HEK293 (cell line): ENCODE data around the gene ALAD.

ENCODE experiments used
- CTCF ChIA-PET: fragments of 350-600 bp; formaldehyde crosslinking; extraction: SDS; loops from one replicate; lab custom pipeline; 2021; ENCODE audit warnings: antibody characterized with exemption; lab: Yijun Ruan, JAX
- POLR2A ChIA-PET: fragments of 300-600 bp; formaldehyde crosslinking; extraction: SDS; loops from one replicate; lab custom pipeline; 2020; ENCODE audit warnings: antibody characterized with exemption, inconsistent platforms; lab: Yijun Ruan, JAX
- H3K27ac ChIP-seq: fragments of 200-500 bp; sonication (Bioruptor generic); 2 replicates; pipeline ENCODE4 v1.5.1; 2014; ENCODE audit warnings: low read depth, low read length, control low read depth, inconsistent platforms; ENCODE audit errors: extremely low read depth
- H3K36me3 ChIP-seq, 2 experiments: fragments of 200-500 bp in 1 of 2; sonication (Bioruptor generic) in 1 of 2; 1 replicate in 1 of 2; 2 replicates in 1 of 2; pipeline ENCODE4 v1.5.1; 2014 to 2017; ENCODE audit warnings: inconsistent platforms in 2 of 2, low read length in 2 of 2; ENCODE audit not compliant: control insufficient read depth in 2 of 2, insufficient read depth in 1 of 2
- H3K4me1 ChIP-seq: fragments of 200-500 bp; sonication (Bioruptor generic); 2 replicates; pipeline ENCODE4 v1.5.1; 2014; ENCODE audit warnings: mild to moderate bottlenecking, low read length, inconsistent platforms; ENCODE audit not compliant: control insufficient read depth, insufficient read depth
- H3K4me3 ChIP-seq: 2 replicates; pipeline ENCODE4 v1.5.1; 2011; ENCODE audit warnings: low read depth, mild to moderate bottlenecking, control low read depth, low read length, moderate library complexity
- H3K9me3 ChIP-seq: fragments of 200-500 bp; sonication (Bioruptor generic); 2 replicates; pipeline ENCODE4 v1.5.1; 2014; ENCODE audit warnings: low read depth, low read length, inconsistent platforms; ENCODE audit not compliant: control insufficient read depth, insufficient read depth
- SP2 ChIP-seq: fragments of 450-650 bp; formaldehyde crosslinking; IDR thresholded peaks from 2 replicates; pipeline ENCODE4 v1.5.1; 2016; ENCODE audit warnings: missing biosample characterization, missing genetic modification characterization
- ZFP37 ChIP-seq: fragments of 450-650 bp; formaldehyde crosslinking; IDR thresholded peaks from 2 replicates; pipeline ENCODE4 v1.5.1; 2016; ENCODE audit warnings: missing biosample characterization, missing genetic modification characterization
- ZFP69B ChIP-seq: fragments of 450-650 bp; formaldehyde crosslinking; IDR thresholded peaks from 2 replicates; pipeline ENCODE4 v1.5.1; 2016; ENCODE audit warnings: missing biosample characterization, missing genetic modification characterization
- ZNF155 ChIP-seq: fragments of 450-650 bp; formaldehyde crosslinking; IDR thresholded peaks from 2 replicates; pipeline ENCODE4 v1.5.1; 2016; ENCODE audit warnings: missing biosample characterization, missing genetic modification characterization
- ZNF248 ChIP-seq: fragments of 450-650 bp; formaldehyde crosslinking; IDR thresholded peaks from 2 replicates; pipeline ENCODE4 v1.5.1; 2017; ENCODE audit warnings: missing biosample characterization, missing genetic modification characterization
- ZNF302 ChIP-seq: fragments of 450-650 bp; formaldehyde crosslinking; IDR thresholded peaks from 2 replicates; pipeline ENCODE4 v1.5.1; 2016; ENCODE audit warnings: missing biosample characterization, missing genetic modification characterization, low read depth
- ZNF404 ChIP-seq: fragments of 450-650 bp; formaldehyde crosslinking; IDR thresholded peaks from 2 replicates; pipeline ENCODE4 v1.5.1; 2017; ENCODE audit warnings: missing biosample characterization, missing genetic modification characterization
- ZNF48 ChIP-seq: fragments of 450-650 bp; formaldehyde crosslinking; IDR thresholded peaks from 2 replicates; pipeline ENCODE4 v1.5.1; 2016; ENCODE audit warnings: missing biosample characterization, missing genetic modification characterization
- ZNF560 ChIP-seq: fragments of 450-650 bp; formaldehyde crosslinking; IDR thresholded peaks from 2 replicates; pipeline ENCODE4 v1.5.1; 2017; ENCODE audit warnings: missing biosample characterization, missing genetic modification characterization, borderline replicate concordance
- ZNF768 ChIP-seq: fragments of 450-650 bp; formaldehyde crosslinking; IDR thresholded peaks from 2 replicates; pipeline ENCODE4 v1.5.1; 2018; ENCODE audit warnings: missing biosample characterization, mild to moderate bottlenecking, missing genetic modification characterization
- TF ChIP-seq, protein P1 (sequence below): fragments of 450-650 bp; formaldehyde crosslinking; IDR thresholded peaks from 2 replicates; pipeline ENCODE4 v1.5.1; 2016; ENCODE audit warnings: missing biosample characterization, missing genetic modification characterization
- TF ChIP-seq, protein P2 (sequence below): fragments of 450-650 bp; formaldehyde crosslinking; conservative IDR thresholded peaks from 2 replicates; pipeline ENCODE4 v1.5.1; 2016; ENCODE audit warnings: low read depth, missing biosample characterization, missing genetic modification characterization
- TF ChIP-seq, protein P3 (sequence below): fragments of 450-650 bp; formaldehyde crosslinking; IDR thresholded peaks from 2 replicates; pipeline ENCODE4 v1.5.1; 2016; ENCODE audit warnings: missing biosample characterization, missing genetic modification characterization
- TF ChIP-seq, protein P4 (sequence below): fragments of 450-650 bp; formaldehyde crosslinking; IDR thresholded peaks from 2 replicates; pipeline ENCODE4 v1.5.1; 2016; ENCODE audit warnings: missing biosample characterization, missing genetic modification characterization
- TF ChIP-seq, protein P5 (sequence below): fragments of 450-650 bp; formaldehyde crosslinking; IDR thresholded peaks from 2 replicates; pipeline ENCODE4 v1.5.1; 2016; ENCODE audit warnings: missing biosample characterization, missing genetic modification characterization
- TF ChIP-seq, protein P6 (sequence below): fragments of 450-650 bp; formaldehyde crosslinking; IDR thresholded peaks from 2 replicates; pipeline ENCODE4 v1.5.1; 2016; ENCODE audit warnings: missing biosample characterization, missing genetic modification characterization
- TF ChIP-seq, protein P7 (sequence below): fragments of 450-650 bp; formaldehyde crosslinking; IDR thresholded peaks from 2 replicates; pipeline ENCODE4 v1.5.1; 2016; ENCODE audit warnings: missing biosample characterization, missing genetic modification characterization

The ALAD gene

DNA sequence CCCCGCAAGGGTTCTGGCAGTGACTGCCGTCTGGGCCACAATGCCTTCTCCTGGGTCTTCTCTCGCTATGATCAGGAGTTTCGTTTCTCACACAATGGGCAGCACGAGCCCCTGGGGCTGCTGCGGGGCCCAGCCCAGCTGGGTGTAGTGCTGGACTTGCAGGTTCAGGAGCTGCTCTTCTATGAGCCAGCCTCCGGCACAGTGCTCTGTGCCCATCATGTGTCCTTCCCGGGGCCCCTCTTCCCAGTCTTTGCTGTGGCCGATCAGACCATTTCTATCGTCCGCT, 31.3 kb downstream of the ALAD start:
- CTCF ChIA-PET: interaction anchor here (1.2 kb wide), 1 partner anchor 222 kb away, joined by 3 read pairs; no protein-coding TSS in a partner anchor
- no peaks in the 10 kb centered on the region for H3K4me1 ChIP-seq
- TF ChIP-seq, protein P1, sequence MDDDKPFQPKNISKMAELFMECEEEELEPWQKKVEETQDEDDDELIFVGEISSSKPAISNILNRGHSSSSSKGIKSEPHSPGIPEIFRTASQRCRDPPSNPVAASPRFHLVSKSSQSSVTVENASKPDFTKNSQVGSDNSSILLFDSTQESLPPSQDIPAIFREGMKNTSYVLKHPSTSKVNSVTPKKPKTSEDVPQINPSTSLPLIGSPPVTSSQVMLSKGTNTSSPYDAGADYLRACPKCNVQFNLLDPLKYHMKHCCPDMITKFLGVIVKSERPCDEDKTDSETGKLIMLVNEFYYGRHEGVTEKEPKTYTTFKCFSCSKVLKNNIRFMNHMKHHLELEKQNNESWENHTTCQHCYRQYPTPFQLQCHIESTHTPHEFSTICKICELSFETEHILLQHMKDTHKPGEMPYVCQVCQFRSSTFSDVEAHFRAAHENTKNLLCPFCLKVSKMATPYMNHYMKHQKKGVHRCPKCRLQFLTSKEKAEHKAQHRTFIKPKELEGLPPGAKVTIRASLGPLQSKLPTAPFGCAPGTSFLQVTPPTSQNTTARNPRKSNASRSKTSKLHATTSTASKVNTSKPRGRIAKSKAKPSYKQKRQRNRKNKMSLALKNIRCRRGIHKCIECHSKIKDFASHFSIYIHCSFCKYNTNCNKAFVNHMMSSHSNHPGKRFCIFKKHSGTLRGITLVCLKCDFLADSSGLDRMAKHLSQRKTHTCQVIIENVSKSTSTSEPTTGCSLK (tag by site-specific recombination): no peak
- TF ChIP-seq ZNF155: no peak
- TF ChIP-seq, protein P2, sequence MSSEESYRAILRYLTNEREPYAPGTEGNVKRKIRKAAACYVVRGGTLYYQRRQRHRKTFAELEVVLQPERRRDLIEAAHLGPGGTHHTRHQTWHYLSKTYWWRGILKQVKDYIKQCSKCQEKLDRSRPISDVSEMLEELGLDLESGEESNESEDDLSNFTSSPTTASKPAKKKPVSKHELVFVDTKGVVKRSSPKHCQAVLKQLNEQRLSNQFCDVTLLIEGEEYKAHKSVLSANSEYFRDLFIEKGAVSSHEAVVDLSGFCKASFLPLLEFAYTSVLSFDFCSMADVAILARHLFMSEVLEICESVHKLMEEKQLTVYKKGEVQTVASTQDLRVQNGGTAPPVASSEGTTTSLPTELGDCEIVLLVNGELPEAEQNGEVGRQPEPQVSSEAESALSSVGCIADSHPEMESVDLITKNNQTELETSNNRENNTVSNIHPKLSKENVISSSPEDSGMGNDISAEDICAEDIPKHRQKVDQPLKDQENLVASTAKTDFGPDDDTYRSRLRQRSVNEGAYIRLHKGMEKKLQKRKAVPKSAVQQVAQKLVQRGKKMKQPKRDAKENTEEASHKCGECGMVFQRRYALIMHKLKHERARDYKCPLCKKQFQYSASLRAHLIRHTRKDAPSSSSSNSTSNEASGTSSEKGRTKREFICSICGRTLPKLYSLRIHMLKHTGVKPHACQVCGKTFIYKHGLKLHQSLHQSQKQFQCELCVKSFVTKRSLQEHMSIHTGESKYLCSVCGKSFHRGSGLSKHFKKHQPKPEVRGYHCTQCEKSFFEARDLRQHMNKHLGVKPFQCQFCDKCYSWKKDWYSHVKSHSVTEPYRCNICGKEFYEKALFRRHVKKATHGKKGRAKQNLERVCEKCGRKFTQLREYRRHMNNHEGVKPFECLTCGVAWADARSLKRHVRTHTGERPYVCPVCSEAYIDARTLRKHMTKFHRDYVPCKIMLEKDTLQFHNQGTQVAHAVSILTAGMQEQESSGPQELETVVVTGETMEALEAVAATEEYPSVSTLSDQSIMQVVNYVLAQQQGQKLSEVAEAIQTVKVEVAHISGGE (tag by site-specific recombination): no peak
- no peak for TF ChIP-seq ZFP69B (tag by site-specific recombination)
- TF ChIP-seq ZNF248 (tag by site-specific recombination): no peak
- TF ChIP-seq, protein P3, sequence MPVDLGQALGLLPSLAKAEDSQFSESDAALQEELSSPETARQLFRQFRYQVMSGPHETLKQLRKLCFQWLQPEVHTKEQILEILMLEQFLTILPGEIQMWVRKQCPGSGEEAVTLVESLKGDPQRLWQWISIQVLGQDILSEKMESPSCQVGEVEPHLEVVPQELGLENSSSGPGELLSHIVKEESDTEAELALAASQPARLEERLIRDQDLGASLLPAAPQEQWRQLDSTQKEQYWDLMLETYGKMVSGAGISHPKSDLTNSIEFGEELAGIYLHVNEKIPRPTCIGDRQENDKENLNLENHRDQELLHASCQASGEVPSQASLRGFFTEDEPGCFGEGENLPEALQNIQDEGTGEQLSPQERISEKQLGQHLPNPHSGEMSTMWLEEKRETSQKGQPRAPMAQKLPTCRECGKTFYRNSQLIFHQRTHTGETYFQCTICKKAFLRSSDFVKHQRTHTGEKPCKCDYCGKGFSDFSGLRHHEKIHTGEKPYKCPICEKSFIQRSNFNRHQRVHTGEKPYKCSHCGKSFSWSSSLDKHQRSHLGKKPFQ (tag by site-specific recombination): no peak
- TF ChIP-seq, protein P4, sequence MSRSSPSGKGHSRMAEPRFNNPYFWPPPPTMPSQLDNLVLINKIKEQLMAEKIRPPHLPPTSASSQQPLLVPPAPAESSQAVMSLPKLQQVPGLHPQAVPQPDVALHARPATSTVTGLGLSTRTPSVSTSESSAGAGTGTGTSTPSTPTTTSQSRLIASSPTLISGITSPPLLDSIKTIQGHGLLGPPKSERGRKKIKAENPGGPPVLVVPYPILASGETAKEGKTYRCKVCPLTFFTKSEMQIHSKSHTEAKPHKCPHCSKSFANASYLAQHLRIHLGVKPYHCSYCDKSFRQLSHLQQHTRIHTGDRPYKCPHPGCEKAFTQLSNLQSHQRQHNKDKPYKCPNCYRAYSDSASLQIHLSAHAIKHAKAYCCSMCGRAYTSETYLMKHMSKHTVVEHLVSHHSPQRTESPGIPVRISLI (tag by site-specific recombination): no peak
- TF ChIP-seq, protein P5, sequence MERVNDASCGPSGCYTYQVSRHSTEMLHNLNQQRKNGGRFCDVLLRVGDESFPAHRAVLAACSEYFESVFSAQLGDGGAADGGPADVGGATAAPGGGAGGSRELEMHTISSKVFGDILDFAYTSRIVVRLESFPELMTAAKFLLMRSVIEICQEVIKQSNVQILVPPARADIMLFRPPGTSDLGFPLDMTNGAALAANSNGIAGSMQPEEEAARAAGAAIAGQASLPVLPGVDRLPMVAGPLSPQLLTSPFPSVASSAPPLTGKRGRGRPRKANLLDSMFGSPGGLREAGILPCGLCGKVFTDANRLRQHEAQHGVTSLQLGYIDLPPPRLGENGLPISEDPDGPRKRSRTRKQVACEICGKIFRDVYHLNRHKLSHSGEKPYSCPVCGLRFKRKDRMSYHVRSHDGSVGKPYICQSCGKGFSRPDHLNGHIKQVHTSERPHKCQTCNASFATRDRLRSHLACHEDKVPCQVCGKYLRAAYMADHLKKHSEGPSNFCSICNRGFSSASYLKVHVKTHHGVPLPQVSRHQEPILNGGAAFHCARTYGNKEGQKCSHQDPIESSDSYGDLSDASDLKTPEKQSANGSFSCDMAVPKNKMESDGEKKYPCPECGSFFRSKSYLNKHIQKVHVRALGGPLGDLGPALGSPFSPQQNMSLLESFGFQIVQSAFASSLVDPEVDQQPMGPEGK: no peak
- TF ChIP-seq ZNF768 (tag by site-specific recombination): no peak
- no peak for TF ChIP-seq ZFP37 (tag by site-specific recombination)
- no peak for TF ChIP-seq SP2 (tag by site-specific recombination)
- TF ChIP-seq ZNF302 (tag by site-specific recombination): no peak
- no peak for TF ChIP-seq ZNF404 (tag by site-specific recombination)
- TF ChIP-seq ZNF48: no peak
- TF ChIP-seq, protein P6, sequence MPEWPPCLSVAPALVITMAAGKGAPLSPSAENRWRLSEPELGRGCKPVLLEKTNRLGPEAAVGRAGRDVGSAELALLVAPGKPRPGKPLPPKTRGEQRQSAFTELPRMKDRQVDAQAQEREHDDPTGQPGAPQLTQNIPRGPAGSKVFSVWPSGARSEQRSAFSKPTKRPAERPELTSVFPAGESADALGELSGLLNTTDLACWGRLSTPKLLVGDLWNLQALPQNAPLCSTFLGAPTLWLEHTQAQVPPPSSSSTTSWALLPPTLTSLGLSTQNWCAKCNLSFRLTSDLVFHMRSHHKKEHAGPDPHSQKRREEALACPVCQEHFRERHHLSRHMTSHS (tag by site-specific recombination): no peak
- TF ChIP-seq, protein P7, sequence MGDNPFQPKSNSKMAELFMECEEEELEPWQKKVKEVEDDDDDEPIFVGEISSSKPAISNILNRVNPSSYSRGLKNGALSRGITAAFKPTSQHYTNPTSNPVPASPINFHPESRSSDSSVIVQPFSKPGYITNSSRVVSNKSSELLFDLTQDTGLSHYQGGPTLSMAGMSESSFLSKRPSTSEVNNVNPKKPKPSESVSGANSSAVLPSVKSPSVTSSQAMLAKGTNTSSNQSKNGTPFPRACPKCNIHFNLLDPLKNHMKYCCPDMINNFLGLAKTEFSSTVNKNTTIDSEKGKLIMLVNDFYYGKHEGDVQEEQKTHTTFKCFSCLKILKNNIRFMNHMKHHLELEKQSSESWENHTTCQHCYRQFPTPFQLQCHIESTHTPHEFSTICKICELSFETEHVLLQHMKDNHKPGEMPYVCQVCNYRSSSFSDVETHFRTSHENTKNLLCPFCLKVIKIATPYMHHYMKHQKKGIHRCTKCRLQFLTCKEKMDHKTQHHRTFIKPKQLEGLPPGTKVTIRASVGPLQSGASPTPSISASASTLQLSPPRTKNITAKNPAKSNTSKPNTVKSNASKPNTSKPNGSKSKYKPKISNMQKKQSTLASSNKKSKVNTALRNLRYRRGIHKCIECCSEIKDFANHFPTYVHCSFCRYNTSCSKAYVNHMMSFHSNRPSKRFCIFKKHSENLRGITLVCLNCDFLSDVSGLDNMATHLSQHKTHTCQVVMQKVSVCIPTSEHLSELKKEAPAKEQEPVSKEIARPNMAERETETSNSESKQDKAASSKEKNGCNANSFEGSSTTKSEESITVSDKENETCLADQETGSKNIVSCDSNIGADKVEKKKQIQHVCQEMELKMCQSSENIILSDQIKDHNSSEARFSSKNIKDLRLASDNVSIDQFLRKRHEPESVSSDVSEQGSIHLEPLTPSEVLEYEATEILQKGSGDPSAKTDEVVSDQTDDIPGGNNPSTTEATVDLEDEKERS: no peak
- no peak for TF ChIP-seq ZNF560 (tag by site-specific recombination)
- TF ChIP-seq, all 188 proteins: peak for 0
- H3K36me3 ChIP-seq: peaks cover 0 to 24% of the 10 kb centered on the region in 2 experiments; a peak in 2 of 3 replicates
- no peak overlapping the region for H3K27ac ChIP-seq
- POLR2A ChIA-PET: interaction anchor here (0.6 kb wide), 2 partner anchors 26 to 93 kb away, joined by 3 to 5 read pairs; no protein-coding TSS in a partner anchor
- no peaks in the 10 kb centered on the region for H3K9me3 ChIP-seq
- no peak overlapping the region for H3K4me3 ChIP-seq
